GM19463 (cell line): ENCODE results near the gene OSBPL8.
"Not testable (repeated sequence)": the region's sequence is repeated elsewhere in the genome, so short reads cannot be mapped to it uniquely, and the experiment has no call there.

ENCODE experiments used
- ATAC-seq: cut with Tn5 transposase; IDR thresholded peaks from one replicate; pipeline ENCODE4 v1.9.1; 2021; ENCODE audit warnings: mild to moderate bottlenecking, moderate library complexity; ENCODE audit not compliant: unreplicated experiment

Gene OSBPL8

GRCh38 chr12:76375470-76375869 lies 184.1 kb downstream of the OSBPL8 start:
- no peak for ATAC-seq

GRCh38 chr12:76374386-76375020 lies 185.1 kb downstream of the OSBPL8 start:
- ATAC-seq: no peak

GRCh38 chr12:76368230-76368629 lies 191.3 kb downstream of the OSBPL8 start:
- ATAC-seq: no peak

GRCh38 chr12:76366163-76366562 lies 193.4 kb downstream of the OSBPL8 start:
- no peak for ATAC-seq

GRCh38 chr12:76364131-76364530 lies 195.4 kb downstream of the OSBPL8 start:
- not testable (repeated sequence) for ATAC-seq

GRCh38 chr12:76360316-76360715 lies 199.3 kb downstream of the OSBPL8 start:
- no peak for ATAC-seq

- no peak for ATAC-seq
Measured at GRCh38 chr12:76356071-76356470, 203.5 kb downstream of the OSBPL8 start.

GRCh38 chr12:76348079-76348901 lies 211.3 kb downstream of the OSBPL8 start, which contains the start of gene BBS10:
Gene BBS10, minus strand, starts transcription at chr12:76348415. Its CDS starts 57 bp downstream, at chr12:76348358.
- ATAC-seq: peak; percentile 98

- no peak for ATAC-seq
Measured at GRCh38 chr12:76346798-76347420, 212.7 kb downstream of the OSBPL8 start.

GRCh38 chr12:76346236-76346635 lies 213.3 kb downstream of the OSBPL8 start:
- no peak for ATAC-seq

GRCh38 chr12:76345569-76345968 lies 214.0 kb downstream of the OSBPL8 start:
- ATAC-seq: no peak

- ATAC-seq: no peak
Measured at GRCh38 chr12:76341436-76342030, 218.0 kb downstream of the OSBPL8 start.

- no peak for ATAC-seq
Measured at GRCh38 chr12:76340680-76341435, 218.7 kb downstream of the OSBPL8 start.

GRCh38 chr12:76337583-76337982 lies 222.0 kb downstream of the OSBPL8 start:
- ATAC-seq: no peak

GRCh38 chr12:76332606-76333005 lies 227.0 kb downstream of the OSBPL8 start:
- no peak for ATAC-seq

GRCh38 chr12:76329606-76330005 lies 230.0 kb downstream of the OSBPL8 start:
- no peak for ATAC-seq

GRCh38 chr12:76329159-76329558 lies 230.4 kb downstream of the OSBPL8 start:
- ATAC-seq: no peak

- ATAC-seq: not testable (repeated sequence)
Measured at GRCh38 chr12:76319595-76320319, 239.8 kb downstream of the OSBPL8 start.

GRCh38 chr12:76318773-76319594 lies 240.6 kb downstream of the OSBPL8 start:
- no peak for ATAC-seq
